Ishikawa (cell line): ENCODE results near the gene INO80.

ENCODE experiments used
- CEBPB ChIP-seq: IDR thresholded peaks from 2 replicates; pipeline ENCODE4 v1.6.1; 2012
- CREB1 ChIP-seq: IDR thresholded peaks from 2 replicates; pipeline ENCODE4 v1.6.1; 2012; ENCODE audit warnings: low read depth
- EP300 ChIP-seq: IDR thresholded peaks from 2 replicates; pipeline ENCODE4 v1.6.1; 2012; ENCODE audit warnings: borderline replicate concordance
- FOXM1 ChIP-seq: IDR thresholded peaks from 2 replicates; pipeline ENCODE4 v1.6.1; 2012; ENCODE audit warnings: low read depth, borderline replicate concordance
- RAD21 ChIP-seq: IDR thresholded peaks from 2 replicates; pipeline ENCODE4 v1.6.1; 2012; ENCODE audit warnings: low read depth
- REST ChIP-seq: IDR thresholded peaks from 2 replicates; pipeline ENCODE4 v1.6.1; 2012; ENCODE audit warnings: low read depth, mild to moderate bottlenecking
- TAF1 ChIP-seq: IDR thresholded peaks from 2 replicates; pipeline ENCODE4 v1.6.1; 2012; ENCODE audit warnings: low read depth, mild to moderate bottlenecking
- YY1 ChIP-seq: IDR thresholded peaks from 2 replicates; pipeline ENCODE4 v1.6.1; 2012; ENCODE audit warnings: low read depth
- TF ChIP-seq, protein P1 (sequence below): IDR thresholded peaks from 2 replicates; pipeline ENCODE4 v1.6.1; 2012

- TF ChIP-seq CREB1 = no peak
- TF ChIP-seq TAF1 = no peak
- no peak for TF ChIP-seq EP300
- TF ChIP-seq REST = no peak
- no peak for TF ChIP-seq YY1
- no peak for TF ChIP-seq FOXM1
- no peak for TF ChIP-seq CEBPB
- TF ChIP-seq, protein P1, sequence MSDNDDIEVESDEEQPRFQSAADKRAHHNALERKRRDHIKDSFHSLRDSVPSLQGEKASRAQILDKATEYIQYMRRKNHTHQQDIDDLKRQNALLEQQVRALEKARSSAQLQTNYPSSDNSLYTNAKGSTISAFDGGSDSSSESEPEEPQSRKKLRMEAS = no peak
- no peak for TF ChIP-seq RAD21
These were observed 179.1 kb downstream of the INO80 start for GRCh38 chr15:40936709-40937666.
